ENCODE results near the gene PCDHA12. TPM values are rescaled to one million over a fixed set of nuclear protein-coding genes. Genes with fewer than 3 reads are reported as not detected.

Gene PCDHA12
- polyA plus RNA-seq, 1 experiment, result not detected

DNA sequence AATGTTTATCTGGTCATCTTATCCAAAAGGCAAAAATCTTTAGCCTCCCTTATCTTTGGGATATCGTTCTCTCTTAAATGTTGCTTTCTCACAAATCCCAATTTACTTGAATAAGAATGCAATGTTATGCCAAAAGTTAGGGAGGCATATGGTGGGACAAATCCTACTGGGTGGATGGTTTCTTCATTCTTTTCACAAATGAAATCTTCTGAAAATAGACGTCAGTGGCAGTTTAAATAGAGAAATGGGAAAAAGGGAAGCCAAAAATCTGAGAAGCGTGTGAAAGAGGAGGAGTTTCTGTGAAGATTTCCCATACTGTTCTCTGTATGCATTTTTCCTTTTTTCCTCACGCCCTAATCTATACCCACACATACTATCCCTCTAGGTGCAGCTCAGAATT, 48.5 kb downstream of the PCDHA12 start:
- DNase-seq (ENCODE audit: low read depth), result no peak
- H3K27me3 ChIP-seq (ENCODE audit: control insufficient read depth, insufficient read depth, low read length), result peaks cover 6% of the 10 kb centered on the region
- H3K4me3 ChIP-seq (ENCODE audit: low read depth, low read length), result no peak overlapping the region
- CTCF ChIA-PET, result no interaction called here
- POLR2A ChIA-PET, result no interaction called here
- TF ChIP-seq, protein P1, sequence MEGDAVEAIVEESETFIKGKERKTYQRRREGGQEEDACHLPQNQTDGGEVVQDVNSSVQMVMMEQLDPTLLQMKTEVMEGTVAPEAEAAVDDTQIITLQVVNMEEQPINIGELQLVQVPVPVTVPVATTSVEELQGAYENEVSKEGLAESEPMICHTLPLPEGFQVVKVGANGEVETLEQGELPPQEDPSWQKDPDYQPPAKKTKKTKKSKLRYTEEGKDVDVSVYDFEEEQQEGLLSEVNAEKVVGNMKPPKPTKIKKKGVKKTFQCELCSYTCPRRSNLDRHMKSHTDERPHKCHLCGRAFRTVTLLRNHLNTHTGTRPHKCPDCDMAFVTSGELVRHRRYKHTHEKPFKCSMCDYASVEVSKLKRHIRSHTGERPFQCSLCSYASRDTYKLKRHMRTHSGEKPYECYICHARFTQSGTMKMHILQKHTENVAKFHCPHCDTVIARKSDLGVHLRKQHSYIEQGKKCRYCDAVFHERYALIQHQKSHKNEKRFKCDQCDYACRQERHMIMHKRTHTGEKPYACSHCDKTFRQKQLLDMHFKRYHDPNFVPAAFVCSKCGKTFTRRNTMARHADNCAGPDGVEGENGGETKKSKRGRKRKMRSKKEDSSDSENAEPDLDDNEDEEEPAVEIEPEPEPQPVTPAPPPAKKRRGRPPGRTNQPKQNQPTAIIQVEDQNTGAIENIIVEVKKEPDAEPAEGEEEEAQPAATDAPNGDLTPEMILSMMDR (IDR thresholded peaks at IDR 0.05; ENCODE audit: insufficient read depth, low read depth, low read length), result no peak
- no peaks in the 10 kb centered on the region for H3K36me3 ChIP-seq (ENCODE audit: control insufficient read depth, insufficient read depth, low read length)

DNA sequence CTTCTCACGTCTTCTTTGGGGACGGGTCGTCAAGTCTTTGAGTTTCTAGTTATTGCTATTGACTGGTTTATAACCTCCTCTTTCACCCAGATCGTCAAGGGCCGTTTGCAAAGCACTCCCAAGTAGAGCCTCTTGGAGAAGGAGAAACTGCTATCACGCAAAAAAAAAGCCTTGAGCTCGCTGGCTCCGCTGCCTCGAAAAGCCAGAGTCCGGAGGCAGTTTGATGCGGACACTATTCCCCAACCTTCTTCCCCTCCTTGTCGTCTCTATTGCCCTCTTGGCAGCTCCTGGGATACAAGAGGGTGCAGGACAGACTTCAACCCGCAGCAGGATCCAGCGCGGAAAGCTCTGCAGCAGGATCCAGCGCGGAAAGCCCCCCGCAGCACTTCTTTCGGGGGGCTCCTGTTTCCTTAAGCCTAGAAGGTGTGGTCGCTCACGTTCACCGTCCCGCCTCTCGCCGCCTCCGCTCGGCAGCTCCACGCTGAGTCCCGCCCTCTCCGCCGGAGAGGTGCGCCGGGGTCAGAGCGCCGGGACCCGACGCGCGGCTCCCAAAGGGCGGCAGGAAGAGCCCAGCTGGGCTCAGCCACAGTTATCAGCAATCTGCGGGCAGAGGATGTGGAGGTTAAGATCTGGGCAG, 50.8 kb downstream of the PCDHA12 start, which contains the start of gene PCDHAC1:
Gene PCDHAC1 (plus strand): TSS at position 494 of the 637 bp plus-strand sequence. CDS start 594 bp downstream, outside the sequence.
- POLR2A ChIA-PET, result no interaction called here
- CTCF ChIA-PET, result interaction anchor here (1.2 kb wide), 1 partner anchor 14 kb away, joined by 3 read pairs; no protein-coding TSS in a partner anchor
- TF ChIP-seq, protein P1 (IDR thresholded peaks at IDR 0.05; ENCODE audit: insufficient read depth, low read depth, low read length), result no peak

DNA sequence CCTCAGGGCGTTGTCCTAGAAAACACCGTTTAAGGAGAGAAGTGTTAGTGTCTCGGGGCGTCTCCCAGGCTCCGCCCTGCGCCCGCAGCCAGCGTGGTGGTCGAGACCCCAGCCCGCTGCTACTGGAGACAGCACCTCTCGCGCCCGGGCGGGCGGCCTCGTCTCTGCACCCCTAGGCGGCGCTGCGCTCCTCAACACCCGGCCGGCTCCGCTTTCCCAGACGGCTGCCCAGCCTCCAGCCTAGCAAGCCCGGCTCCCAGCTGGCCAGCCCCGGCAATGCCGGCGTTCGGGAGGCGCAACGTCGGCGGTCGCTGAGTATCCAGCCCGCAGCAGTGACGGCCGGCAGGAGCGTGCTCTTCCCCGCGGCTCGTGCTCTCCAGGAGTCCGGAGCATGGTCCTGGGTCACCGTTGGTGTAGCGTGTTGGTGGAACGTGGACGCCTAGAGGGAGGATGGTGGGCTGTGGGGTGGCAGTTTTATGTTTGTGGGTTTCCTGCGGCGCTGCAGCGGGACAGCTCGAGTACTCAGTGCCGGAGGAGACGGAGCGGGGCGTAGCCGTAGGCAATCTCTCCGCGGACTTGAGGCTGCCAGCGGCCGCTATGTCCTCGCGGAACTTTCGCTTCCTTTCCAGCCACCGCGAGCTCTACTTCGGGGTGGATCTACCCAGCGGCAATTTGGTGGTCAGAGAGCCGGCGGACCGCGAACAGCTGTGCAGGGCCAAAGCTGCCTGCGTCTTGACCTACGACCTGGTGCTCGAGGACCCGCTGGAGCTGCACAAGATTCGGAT, 51.5 kb downstream of the PCDHA12 start:
- TF ChIP-seq, protein P1 (IDR thresholded peaks at IDR 0.05; ENCODE audit: insufficient read depth, low read depth, low read length), result peak; percentile 54
- ChIA-PET POLR2A (no interaction called here), CTCF (interaction anchor here (0.6 to 1.5 kb wide), 3 partner anchors 10 to 297 kb away, joined by 3 read pairs; no protein-coding TSS in a partner anchor)
- Histone ChIP-seq H3K27me3 (ENCODE audit: control insufficient read depth, insufficient read depth, low read length) (peaks cover 6% of the 10 kb centered on the region), H3K4me3 (ENCODE audit: low read depth, low read length) (peak overlapping the region; percentile 26), H3K36me3 (ENCODE audit: control insufficient read depth, insufficient read depth, low read length) (no peaks in the 10 kb centered on the region)
- no peak for DNase-seq (ENCODE audit: low read depth)

More for the DNA sequence above, 50.8 kb downstream of the PCDHA12 start, which contains the start of gene PCDHAC1:
- Histone ChIP-seq H3K27me3 (ENCODE audit: control insufficient read depth, insufficient read depth, low read length) (peaks cover 6% of the 10 kb centered on the region), H3K4me3 (ENCODE audit: low read depth, low read length) (peak within 1 kb of the TSS; percentile 26), H3K36me3 (ENCODE audit: control insufficient read depth, insufficient read depth, low read length) (no peaks in the 10 kb centered on the region)
- DNase-seq (ENCODE audit: low read depth), result no peak

DNA sequence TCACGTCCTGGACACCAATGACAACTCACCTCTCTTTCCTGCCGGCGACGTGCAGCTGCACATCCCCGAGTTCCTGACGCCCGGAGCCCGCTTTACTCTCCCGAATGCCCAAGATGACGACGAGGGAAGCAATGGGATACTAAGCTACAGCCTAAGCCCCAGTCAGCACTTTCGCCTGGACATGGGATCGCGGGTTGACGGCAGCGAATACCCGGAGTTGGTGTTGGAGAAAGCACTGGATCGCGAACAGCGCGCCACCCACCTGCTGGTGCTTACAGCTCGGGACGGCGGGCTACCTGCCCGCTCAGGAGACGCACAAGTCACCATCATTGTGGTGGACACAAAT, 52.1 kb downstream of the PCDHA12 start:
- H3K36me3 ChIP-seq (ENCODE audit: control insufficient read depth, insufficient read depth, low read length), result no peaks in the 10 kb centered on the region
- ChIA-PET POLR2A (no interaction called here), CTCF (interaction anchor here (1.5 kb wide), 1 partner anchor 9 kb away, joined by 3 read pairs; no protein-coding TSS in a partner anchor)
- TF ChIP-seq, protein P1 (IDR thresholded peaks at IDR 0.05; ENCODE audit: insufficient read depth, low read depth, low read length), result no peak
- peak overlapping the region; percentile 26 for H3K4me3 ChIP-seq (ENCODE audit: low read depth, low read length)
- peaks cover 6% of the 10 kb centered on the region for H3K27me3 ChIP-seq (ENCODE audit: control insufficient read depth, insufficient read depth, low read length)
- DNase-seq (ENCODE audit: low read depth), result no peak

Other genes starting within 250 kb of the PCDHA12 start
- 0.69 and 1.9 TPM in 2 replicates for gene CD14, start 242.1 kb upstream of the PCDHA12 start, polyA plus RNA-seq (2011; rRNA removed)
- gene TMCO6, start 235.9 kb upstream of the PCDHA12 start, polyA plus RNA-seq (2011; rRNA removed), result 4.8 and 7.5 TPM in 2 replicates
- 96.8 and 102 TPM in 2 replicates for gene NDUFA2, start 227.7 kb upstream of the PCDHA12 start, polyA plus RNA-seq (2011; rRNA removed)
- gene IK, start 227.5 kb upstream of the PCDHA12 start, polyA plus RNA-seq (2011; rRNA removed), result 71.8 and 105 TPM in 2 replicates
- 12.7 and 17.9 TPM in 2 replicates for gene WDR55, start 210.4 kb upstream of the PCDHA12 start, polyA plus RNA-seq (2011; rRNA removed)
- gene DND1, start 201.7 kb upstream of the PCDHA12 start, polyA plus RNA-seq (2011; rRNA removed), result 0.21 and 0.36 TPM in 2 replicates
- 76.3 and 80.6 TPM in 2 replicates for gene HARS1, start 183.9 kb upstream of the PCDHA12 start, polyA plus RNA-seq (2011; rRNA removed)
- 22.3 and 30.7 TPM in 2 replicates for gene HARS2, start 183.9 kb upstream of the PCDHA12 start, polyA plus RNA-seq (2011; rRNA removed)
- 23.4 and 49.5 TPM in 2 replicates for gene ZMAT2, start 174.9 kb upstream of the PCDHA12 start, polyA plus RNA-seq (2011; rRNA removed)
- 0.04 and 0.12 TPM in 2 replicates for gene PCDHA1, start 89.2 kb upstream of the PCDHA12 start, polyA plus RNA-seq (2011; rRNA removed)
- gene PCDHA2, start 80.5 kb upstream of the PCDHA12 start, polyA plus RNA-seq (2011; rRNA removed), result 0.02 TPM in 1 of 2 replicates, not detected in the other
- gene PCDHA3, start 74.3 kb upstream of the PCDHA12 start, polyA plus RNA-seq (2011; rRNA removed), result 0.16 and 0.21 TPM in 2 replicates
- gene PCDHA4, start 68.2 kb upstream of the PCDHA12 start, polyA plus RNA-seq (2011; rRNA removed), result 0.22 and 0.25 TPM in 2 replicates
- not detected in 2 replicates for gene PCDHA5, start 53.7 kb upstream of the PCDHA12 start, polyA plus RNA-seq (2011; rRNA removed)
- 0.02 and 0.09 TPM in 2 replicates for gene PCDHA6, start 47.3 kb upstream of the PCDHA12 start, polyA plus RNA-seq (2011; rRNA removed)
- 0.44 TPM in 2 replicates for gene PCDHA7, start 41.0 kb upstream of the PCDHA12 start, polyA plus RNA-seq (2011; rRNA removed)
- 0.01 and 0.02 TPM in 2 replicates for gene PCDHA8, start 34.1 kb upstream of the PCDHA12 start, polyA plus RNA-seq (2011; rRNA removed)
- gene PCDHA9, start 26.9 kb upstream of the PCDHA12 start, polyA plus RNA-seq (2011; rRNA removed), result 0.01 and 0.06 TPM in 2 replicates
- 0.02 TPM in 2 replicates for gene PCDHA10, start 19.4 kb upstream of the PCDHA12 start, polyA plus RNA-seq (2011; rRNA removed)
- gene PCDHA11, start 6.4 kb upstream of the PCDHA12 start, polyA plus RNA-seq (2011; rRNA removed), result not detected in 2 replicates
- gene PCDHA13, start 6.8 kb downstream of the PCDHA12 start, polyA plus RNA-seq (2011; rRNA removed), result not detected in 2 replicates
- gene PCDHAC1, start 51.0 kb downstream of the PCDHA12 start, polyA plus RNA-seq (2011; rRNA removed), result 0.02 TPM in 1 of 2 replicates, not detected in the other
- gene PCDHAC2, start 91.2 kb downstream of the PCDHA12 start, polyA plus RNA-seq (2011; rRNA removed), result 0.06 TPM in 1 of 2 replicates, not detected in the other
- gene PCDHB1, start 176.1 kb downstream of the PCDHA12 start, polyA plus RNA-seq (2011; rRNA removed), result not detected in 2 replicates
- 0.42 and 0.99 TPM in 2 replicates for gene PCDHB2, start 219.3 kb downstream of the PCDHA12 start, polyA plus RNA-seq (2011; rRNA removed)
- 0.23 and 0.31 TPM in 2 replicates for gene PCDHB3, start 225.2 kb downstream of the PCDHA12 start, polyA plus RNA-seq (2011; rRNA removed)
- gene PCDHB4, start 246.5 kb downstream of the PCDHA12 start, polyA plus RNA-seq (2011; rRNA removed), result 0.02 TPM in 2 replicates